ENCODE measurements around the gene AGAP1. TPM values are rescaled to one million over a fixed set of nuclear protein-coding genes. Genes with fewer than 3 reads are reported as not detected.

Gene AGAP1
- total RNA-seq, 2 donors from 2014 or later: 16.1 to 40.1 TPM

- Histone ChIP-seq H3K4me1 (replicated peaks) (no peaks in the 10 kb centered on the region), H3K27ac (no peak overlapping the region), H3K27me3 (replicated peaks; ENCODE audit: insufficient read depth) (no peaks in the 10 kb centered on the region), H3K4me3 (no peak overlapping the region), H3K36me3 (no peaks in the 10 kb centered on the region), H3K9me3 (no peaks in the 10 kb centered on the region)
- intact Hi-C loops (cut with DNase I): no loop called here
- no peak for DNase-seq (ENCODE audit: low spot score)
- TF ChIP-seq CTCF (IDR thresholded peaks at IDR 0.05): no peak
- TF ChIP-seq POLR2A (IDR thresholded peaks at IDR 0.05): no peak
- TF ChIP-seq POLR2AphosphoS5 (IDR thresholded peaks at IDR 0.05): no peak
- 96% methylated on average over 14 of the region's 14 CpGs for WGBS
Observed at GRCh38 chr2:235832941-235833340, 339.1 kb downstream of the AGAP1 start.

GRCh38 chr2:235833971-235834620, 340.3 kb downstream of the AGAP1 start:
- DNase-seq (ENCODE audit: low spot score): no peak
- H3K4me1 ChIP-seq (replicated peaks): no peaks in the 10 kb centered on the region
- WGBS: 92% methylated on average over 11 of the region's 11 CpGs

GRCh38 chr2:235834781-235835180, 340.9 kb downstream of the AGAP1 start:
- H3K27ac ChIP-seq: no peak overlapping the region
- no peak overlapping the region for H3K4me3 ChIP-seq
- WGBS: 95% methylated on average over 16 of the region's 16 CpGs
- TF ChIP-seq POLR2AphosphoS5 (IDR thresholded peaks at IDR 0.05) (no peak), CTCF (IDR thresholded peaks at IDR 0.05) (no peak), POLR2A (IDR thresholded peaks at IDR 0.05) (no peak)
- H3K9me3 ChIP-seq: no peaks in the 10 kb centered on the region
- no peak for DNase-seq (ENCODE audit: low spot score)
- no peaks in the 10 kb centered on the region for H3K4me1 ChIP-seq (replicated peaks)
- H3K36me3 ChIP-seq: no peaks in the 10 kb centered on the region
- intact Hi-C loops (cut with DNase I): no loop called here
- H3K27me3 ChIP-seq (replicated peaks; ENCODE audit: insufficient read depth): no peaks in the 10 kb centered on the region

More at GRCh38 chr2:235833971-235834620, 340.3 kb downstream of the AGAP1 start:
- no peaks in the 10 kb centered on the region for H3K9me3 ChIP-seq
- intact Hi-C loops (cut with DNase I): no loop called here
- no peak overlapping the region for H3K27ac ChIP-seq
- H3K36me3 ChIP-seq: no peaks in the 10 kb centered on the region
- no peak for TF ChIP-seq POLR2A (IDR thresholded peaks at IDR 0.05)
- TF ChIP-seq CTCF (IDR thresholded peaks at IDR 0.05): no peak
- TF ChIP-seq POLR2AphosphoS5 (IDR thresholded peaks at IDR 0.05): no peak
- H3K27me3 ChIP-seq (replicated peaks; ENCODE audit: insufficient read depth): no peaks in the 10 kb centered on the region
- no peak overlapping the region for H3K4me3 ChIP-seq

GRCh38 chr2:235835810-235836209, 342.0 kb downstream of the AGAP1 start:
- intact Hi-C loops (cut with DNase I): no loop called here
- Histone ChIP-seq H3K27ac (no peak overlapping the region), H3K9me3 (no peaks in the 10 kb centered on the region), H3K27me3 (replicated peaks; ENCODE audit: insufficient read depth) (no peaks in the 10 kb centered on the region), H3K4me1 (replicated peaks) (no peaks in the 10 kb centered on the region), H3K4me3 (no peak overlapping the region), H3K36me3 (no peaks in the 10 kb centered on the region)
- TF ChIP-seq POLR2A (IDR thresholded peaks at IDR 0.05) (no peak), CTCF (IDR thresholded peaks at IDR 0.05) (no peak), POLR2AphosphoS5 (IDR thresholded peaks at IDR 0.05) (no peak)
- no peak for DNase-seq (ENCODE audit: low spot score)
- 90% methylated on average over 6 of the region's 6 CpGs for WGBS

- DNase-seq (ENCODE audit: low spot score): no peak
- intact Hi-C loops (cut with DNase I): no loop called here
- 59% methylated on average over 7 of the region's 7 CpGs for WGBS
- Histone ChIP-seq H3K9me3 (no peaks in the 10 kb centered on the region), H3K27ac (no peak overlapping the region), H3K4me3 (no peak overlapping the region), H3K27me3 (replicated peaks; ENCODE audit: insufficient read depth) (no peaks in the 10 kb centered on the region), H3K36me3 (no peaks in the 10 kb centered on the region), H3K4me1 (replicated peaks) (no peaks in the 10 kb centered on the region)
- TF ChIP-seq POLR2AphosphoS5 (IDR thresholded peaks at IDR 0.05) (no peak), CTCF (IDR thresholded peaks at IDR 0.05) (no peak), POLR2A (IDR thresholded peaks at IDR 0.05) (no peak)
Observed at GRCh38 chr2:235836491-235836911, 342.7 kb downstream of the AGAP1 start.
